ENCODE data around the gene FPGS. TPM values are rescaled to one million over a fixed set of nuclear protein-coding genes. Genes with fewer than 3 reads are reported as not detected.
"Not testable (repeated sequence)": the region's sequence is repeated elsewhere in the genome, so short reads cannot be mapped to it uniquely, and the experiment has no call there.

The FPGS gene
- 57.4 TPM for polyA plus RNA-seq (2013, experiment 1 of 2)
- 48.9 TPM for polyA plus RNA-seq (2013, experiment 2 of 2)

GRCh38 chr9:127802576-127803443, at the start of gene FPGS:
FPGS (plus strand) TSS chr9:127802882; CDS start chr9:127802925, 43 bp downstream.
- Histone ChIP-seq H3K4me3 (ENCODE audit: extremely low read depth, insufficient read depth, low read length, poor library complexity, severe bottlenecking) (peak within 1 kb of the TSS; percentile 72), H3K27ac (ENCODE audit: low read depth, low read length, severe bottlenecking) (peak within 1 kb of the TSS; percentile 82), H3K36me3 (ENCODE audit: control insufficient read depth, insufficient read depth, low read length) (peaks cover 33% of the 10 kb centered on the region), H3K4me1 (ENCODE audit: control insufficient read depth, insufficient read depth, low read length, poor library complexity, severe bottlenecking) (no peaks in the 10 kb centered on the region), H3K9me3 (ENCODE audit: control insufficient read depth, low read length) (no peaks in the 10 kb centered on the region)
- WGBS, 2 experiments (ENCODE audit: insufficient coverage in 2 of 2), result 0% methylated on average over 59 to 63 of the region's 83 CpGs

GRCh38 chr9:127753148-127753547, 49.5 kb upstream of the FPGS start:
- Histone ChIP-seq H3K9me3 (ENCODE audit: control insufficient read depth, low read length) (no peaks in the 10 kb centered on the region), H3K4me3 (ENCODE audit: extremely low read depth, insufficient read depth, low read length, poor library complexity, severe bottlenecking) (no peak overlapping the region), H3K27ac (ENCODE audit: low read depth, low read length, severe bottlenecking) (no peak overlapping the region), H3K4me1 (ENCODE audit: control insufficient read depth, insufficient read depth, low read length, poor library complexity, severe bottlenecking) (peaks cover 2% of the 10 kb centered on the region), H3K36me3 (ENCODE audit: control insufficient read depth, insufficient read depth, low read length) (peaks cover 29% of the 10 kb centered on the region)
- WGBS, 2 experiments (ENCODE audit: insufficient coverage in 2 of 2), result 80 to 88% methylated on average over 8 of the region's 8 CpGs

GRCh38 chr9:127753622-127754021, 49.1 kb upstream of the FPGS start:
- WGBS, 2 experiments (ENCODE audit: insufficient coverage in 2 of 2), result 55 to 61% methylated on average over 4 to 6 of the region's 8 CpGs
- Histone ChIP-seq H3K27ac (ENCODE audit: low read depth, low read length, severe bottlenecking) (no peak overlapping the region), H3K4me1 (ENCODE audit: control insufficient read depth, insufficient read depth, low read length, poor library complexity, severe bottlenecking) (peaks cover 5% of the 10 kb centered on the region), H3K4me3 (ENCODE audit: extremely low read depth, insufficient read depth, low read length, poor library complexity, severe bottlenecking) (no peak overlapping the region), H3K9me3 (ENCODE audit: control insufficient read depth, low read length) (no peaks in the 10 kb centered on the region), H3K36me3 (ENCODE audit: control insufficient read depth, insufficient read depth, low read length) (peaks cover 24% of the 10 kb centered on the region)

- Histone ChIP-seq H3K4me1 (ENCODE audit: control insufficient read depth, insufficient read depth, low read length, poor library complexity, severe bottlenecking) (peaks cover 5% of the 10 kb centered on the region), H3K4me3 (ENCODE audit: extremely low read depth, insufficient read depth, low read length, poor library complexity, severe bottlenecking) (peak overlapping the region; percentile 42), H3K27ac (ENCODE audit: low read depth, low read length, severe bottlenecking) (no peak overlapping the region), H3K36me3 (ENCODE audit: control insufficient read depth, insufficient read depth, low read length) (peaks cover 17% of the 10 kb centered on the region), H3K9me3 (ENCODE audit: control insufficient read depth, low read length) (no peaks in the 10 kb centered on the region)
- WGBS, 2 experiments (ENCODE audit: insufficient coverage in 2 of 2), result 2 to 3% methylated on average over 53 to 76 of the region's 86 CpGs
These were observed 48.3 kb upstream of the FPGS start for GRCh38 chr9:127754099-127755060.

- H3K4me3 ChIP-seq (ENCODE audit: extremely low read depth, insufficient read depth, low read length, poor library complexity, severe bottlenecking), result peak overlapping the region; percentile 42
- H3K27ac ChIP-seq (ENCODE audit: low read depth, low read length, severe bottlenecking), result no peak overlapping the region
- peaks cover 14% of the 10 kb centered on the region for H3K36me3 ChIP-seq (ENCODE audit: control insufficient read depth, insufficient read depth, low read length)
- H3K4me1 ChIP-seq (ENCODE audit: control insufficient read depth, insufficient read depth, low read length, poor library complexity, severe bottlenecking), result peaks cover 5% of the 10 kb centered on the region
- 15 to 27% methylated on average over 20 to 34 of the region's 61 CpGs for WGBS, 2 experiments (ENCODE audit: insufficient coverage in 2 of 2)
- H3K9me3 ChIP-seq (ENCODE audit: control insufficient read depth, low read length), result no peaks in the 10 kb centered on the region
These were observed 47.3 kb upstream of the FPGS start for GRCh38 chr9:127755061-127756060.

- H3K27ac ChIP-seq (ENCODE audit: low read depth, low read length, severe bottlenecking), result no peak overlapping the region
- H3K9me3 ChIP-seq (ENCODE audit: control insufficient read depth, low read length), result no peaks in the 10 kb centered on the region
- peaks cover 7% of the 10 kb centered on the region for H3K4me1 ChIP-seq (ENCODE audit: control insufficient read depth, insufficient read depth, low read length, poor library complexity, severe bottlenecking)
- H3K36me3 ChIP-seq (ENCODE audit: control insufficient read depth, insufficient read depth, low read length), result peaks cover 5% of the 10 kb centered on the region
- H3K4me3 ChIP-seq (ENCODE audit: extremely low read depth, insufficient read depth, low read length, poor library complexity, severe bottlenecking), result no peak overlapping the region
- 94 to 100% methylated on average over 2 to 3 of the region's 3 CpGs for WGBS, 2 experiments (ENCODE audit: insufficient coverage in 2 of 2)
These were observed 46.4 kb upstream of the FPGS start for GRCh38 chr9:127756233-127756632.

DNA sequence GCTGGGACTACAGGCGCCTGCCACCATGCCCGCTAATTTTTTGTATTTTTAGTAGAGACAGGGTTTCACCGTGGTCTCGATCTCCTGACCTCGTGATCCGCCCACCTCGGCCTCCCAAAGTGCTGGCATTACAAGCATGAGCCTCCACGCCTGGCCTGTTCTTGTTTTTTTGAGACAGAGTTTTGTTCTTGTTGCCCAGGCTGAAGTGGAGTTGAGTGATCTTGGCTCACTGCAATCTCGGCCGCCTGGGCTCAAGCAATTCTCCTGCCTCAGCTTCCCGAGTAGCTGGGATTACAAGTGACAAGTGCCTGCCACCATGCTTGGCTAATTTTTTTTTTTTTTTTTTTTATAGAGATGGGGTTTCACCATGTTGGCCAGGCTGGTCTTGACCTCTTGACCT, 45.9 kb upstream of the FPGS start:
- H3K9me3 ChIP-seq (ENCODE audit: control insufficient read depth, low read length); H3K36me3 ChIP-seq (ENCODE audit: control insufficient read depth, insufficient read depth, low read length); H3K4me3 ChIP-seq (ENCODE audit: extremely low read depth, insufficient read depth, low read length, poor library complexity, severe bottlenecking); H3K27ac ChIP-seq (ENCODE audit: low read depth, low read length, severe bottlenecking): not testable (repeated sequence)
- WGBS, 2 experiments (ENCODE audit: insufficient coverage in 2 of 2), result 83 to 84% methylated on average over 10 of the region's 11 CpGs
- peaks cover 12% of the 10 kb centered on the region for H3K4me1 ChIP-seq (ENCODE audit: control insufficient read depth, insufficient read depth, low read length, poor library complexity, severe bottlenecking)

GRCh38 chr9:127758843-127759242, 43.8 kb upstream of the FPGS start:
- no peaks in the 10 kb centered on the region for H3K36me3 ChIP-seq (ENCODE audit: control insufficient read depth, insufficient read depth, low read length)
- H3K9me3 ChIP-seq (ENCODE audit: control insufficient read depth, low read length), result no peaks in the 10 kb centered on the region
- H3K4me3 ChIP-seq (ENCODE audit: extremely low read depth, insufficient read depth, low read length, poor library complexity, severe bottlenecking), result no peak overlapping the region
- H3K4me1 ChIP-seq (ENCODE audit: control insufficient read depth, insufficient read depth, low read length, poor library complexity, severe bottlenecking), result peaks cover 32% of the 10 kb centered on the region
- no peak overlapping the region for H3K27ac ChIP-seq (ENCODE audit: low read depth, low read length, severe bottlenecking)
- WGBS, 2 experiments (ENCODE audit: insufficient coverage in 2 of 2), result 76 to 83% methylated on average over 5 of the region's 5 CpGs

DNA sequence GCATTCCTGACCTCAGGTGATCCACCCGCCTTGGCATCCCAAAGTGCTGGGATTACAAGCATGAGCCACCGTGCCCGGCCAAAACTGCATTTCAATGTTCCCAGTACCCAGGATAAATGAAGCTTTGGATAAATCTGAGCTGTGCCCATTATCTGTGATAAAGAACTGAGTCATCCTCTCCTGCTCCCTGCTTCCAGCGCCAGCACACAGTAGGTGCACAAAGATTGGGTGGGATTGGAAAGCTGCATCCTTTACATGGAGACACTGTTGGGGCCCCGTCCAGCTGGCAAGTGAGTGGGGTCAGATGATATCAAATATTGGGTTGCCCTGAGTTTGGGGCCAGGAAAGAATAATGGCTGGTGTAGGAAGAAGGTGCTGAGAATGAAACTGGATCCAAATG, 41.6 kb upstream of the FPGS start:
- peaks cover 36% of the 10 kb centered on the region for H3K4me1 ChIP-seq (ENCODE audit: control insufficient read depth, insufficient read depth, low read length, poor library complexity, severe bottlenecking)
- peaks cover 4% of the 10 kb centered on the region for H3K36me3 ChIP-seq (ENCODE audit: control insufficient read depth, insufficient read depth, low read length)
- no peak overlapping the region for H3K27ac ChIP-seq (ENCODE audit: low read depth, low read length, severe bottlenecking)
- H3K9me3 ChIP-seq (ENCODE audit: control insufficient read depth, low read length), result no peaks in the 10 kb centered on the region
- WGBS, 2 experiments (ENCODE audit: insufficient coverage in 2 of 2), result 90 to 92% methylated on average over 4 of the region's 5 CpGs
- no peak overlapping the region for H3K4me3 ChIP-seq (ENCODE audit: extremely low read depth, insufficient read depth, low read length, poor library complexity, severe bottlenecking)

Data from mesodermal cell (in vitro differentiated cells).